ENCODE measurements around the gene TEX12.
"Not testable (repeated sequence)": the region's sequence is repeated elsewhere in the genome, so short reads cannot be mapped to it uniquely, and the experiment has no call there.

The TEX12 gene

GRCh38 chr11:112167145-112167544 is at the start of gene TEX12:
Gene TEX12 (plus strand): TSS chr11:112167372. CDS start chr11:112169269, 1,897 bp downstream.
- no peak for FAIRE-seq

GRCh38 chr11:112118176-112118575 is 49.0 kb upstream of the TEX12 start:
- FAIRE-seq: no peak
- DNase-seq (ENCODE audit: insufficient read length, low spot score): no peak

More at GRCh38 chr11:112167145-112167544, at the start of gene TEX12:
- DNase-seq (ENCODE audit: insufficient read length, low spot score): no peak

GRCh38 chr11:112121981-112122615 is 45.1 kb upstream of the TEX12 start:
- DNase-seq (ENCODE audit: insufficient read length, low spot score): no peak
- FAIRE-seq: no peak

GRCh38 chr11:112123129-112123528 is 44.0 kb upstream of the TEX12 start:
- DNase-seq (ENCODE audit: insufficient read length, low spot score) (no peak), FAIRE-seq (no peak)

GRCh38 chr11:112127056-112127455 is 40.1 kb upstream of the TEX12 start:
- no peak for FAIRE-seq
- no peak for DNase-seq (ENCODE audit: insufficient read length, low spot score)

GRCh38 chr11:112128483-112129121 is 38.6 kb upstream of the TEX12 start:
- DNase-seq (ENCODE audit: insufficient read length, low spot score) (no peak), FAIRE-seq (no peak)

- DNase-seq (ENCODE audit: insufficient read length, low spot score) (no peak), FAIRE-seq (no peak)
These were observed 37.5 kb upstream of the TEX12 start for GRCh38 chr11:112129656-112130055.

GRCh38 chr11:112132737-112133136 is 34.4 kb upstream of the TEX12 start:
- FAIRE-seq: no peak
- no peak for DNase-seq (ENCODE audit: insufficient read length, low spot score)

- FAIRE-seq: no peak
- DNase-seq (ENCODE audit: insufficient read length, low spot score): no peak
These were observed 32.7 kb upstream of the TEX12 start for GRCh38 chr11:112134473-112134872.

GRCh38 chr11:112143597-112143996 is 23.6 kb upstream of the TEX12 start:
- FAIRE-seq (no peak), DNase-seq (ENCODE audit: insufficient read length, low spot score) (no peak)

GRCh38 chr11:112150517-112150916 is 16.7 kb upstream of the TEX12 start:
- no peak for DNase-seq (ENCODE audit: insufficient read length, low spot score)
- FAIRE-seq: no peak

GRCh38 chr11:112156153-112156955 is 10.8 kb upstream of the TEX12 start:
- DNase-seq (ENCODE audit: insufficient read length, low spot score): no peak
- FAIRE-seq: no peak

GRCh38 chr11:112156956-112157766 is 10.0 kb upstream of the TEX12 start:
- no peak for DNase-seq (ENCODE audit: insufficient read length, low spot score)
- peak; percentile 23 for FAIRE-seq

GRCh38 chr11:112159098-112160065 is 7.8 kb upstream of the TEX12 start:
- no peak for DNase-seq (ENCODE audit: insufficient read length, low spot score)
- no peak for FAIRE-seq

- FAIRE-seq (no peak), DNase-seq (ENCODE audit: insufficient read length, low spot score) (no peak)
These were observed 6.9 kb upstream of the TEX12 start for GRCh38 chr11:112160091-112160848.

- FAIRE-seq: no peak
- no peak for DNase-seq (ENCODE audit: insufficient read length, low spot score)
These were observed 6.2 kb upstream of the TEX12 start for GRCh38 chr11:112161012-112161411.

- FAIRE-seq: not testable (repeated sequence)
These were observed 5.0 kb upstream of the TEX12 start for GRCh38 chr11:112162200-112162599.

GRCh38 chr11:112162761-112163546 is 4.2 kb upstream of the TEX12 start:
- DNase-seq (ENCODE audit: insufficient read length, low spot score): no peak
- no peak for FAIRE-seq

More at GRCh38 chr11:112162200-112162599, 5.0 kb upstream of the TEX12 start:
- not testable (repeated sequence) for DNase-seq (ENCODE audit: insufficient read length, low spot score)

All from GM19239 (cell line).